Gastroesophageal sphincter (tissue), 4 donors: ENCODE measurements around the gene KRT78. TPM values are rescaled to one million over a fixed set of nuclear protein-coding genes. Genes with fewer than 3 reads are reported as not detected.

Experiments used
- ATAC-seq: fragments of 150-250 bp; one replicate; pipeline ENCODE4 v1.9.1; 2016; ENCODE audit warnings: mild to moderate bottlenecking, moderate library complexity
- H3K27ac ChIP-seq, 4 donors: fragments of 200-600 bp; sonication (generic) in 3 of 4; 1 replicate in 3 of 4; 2 replicates in 1 of 4; pipeline ENCODE4 v1.5.1; 2016 to 2019
- H3K27me3 ChIP-seq: fragments of 200-600 bp; sonication (generic); one replicate; pipeline ENCODE4 v1.5.1; 2019
- H3K36me3 ChIP-seq, 2 donors: fragments of 200-600 bp; sonication (generic); one replicate each; pipeline ENCODE4 v1.5.1; 2019; ENCODE audit warnings: control low read depth in 1 of 2
- H3K4me1 ChIP-seq, 3 donors: fragments of 200-600 bp; sonication (generic); 1 replicate in 2 of 3; 2 replicates in 1 of 3; pipeline ENCODE4 v1.5.1; 2016 to 2019; ENCODE audit warnings: control low read depth in 2 of 3
- H3K4me3 ChIP-seq, 2 donors: fragments of 200-600 bp; sonication (generic); one replicate each; pipeline ENCODE4 v1.5.1; 2019; ENCODE audit warnings: mild to moderate bottlenecking in 1 of 2, moderate library complexity in 1 of 2
- H3K9me3 ChIP-seq, 3 donors: fragments of 200-600 bp; sonication (generic); one replicate each; pipeline ENCODE4 v1.5.1; 2017 to 2019; ENCODE audit warnings: control low read depth in 2 of 3
- EP300 ChIP-seq: sonication (generic); formaldehyde crosslinking; IDR thresholded peaks from one replicate; pipeline ENCODE4 v1.6.1; 2017; ENCODE audit warnings: antibody characterized with exemption, mild to moderate bottlenecking
- POLR2A ChIP-seq, 2 donors: fragments of 450-650 bp; IDR thresholded peaks; one replicate each; pipeline ENCODE4 v1.6.1; 2017; ENCODE audit warnings: antibody characterized with exemption in 2 of 2, mild to moderate bottlenecking in 2 of 2, moderate library complexity in 1 of 2
- POLR2AphosphoS5 ChIP-seq: sonication (generic); formaldehyde crosslinking; IDR thresholded peaks from one replicate; pipeline ENCODE4 v1.6.1; 2017; ENCODE audit warnings: antibody characterized with exemption
- WGBS, 2 donors: methylation state at CpG; one replicate each; pipeline ENCODE4 v1.1.5; 2018; ENCODE audit warnings: low coverage in 1 of 2; 5-methylcytosine and 5-hydroxymethylcytosine counted together
- total RNA-seq, 4 donors: library from RNA; depleted of rRNA; stranded (reverse); fragments of >200 nt; gene quantifications; one replicate each; pipeline ENCODE4 v1.1.0, GENCODE V29; 2016
- TF ChIP-seq, protein P1 (sequence below), 4 experiments: fragments of 200-600 bp in 2 of 4; fragments of 450-650 bp in 2 of 4; sonication (generic) in 1 of 4; IDR thresholded peaks; one replicate each; pipeline ENCODE4 v1.5.1; 2017 to 2019; ENCODE audit warnings: antibody characterized with exemption in 4 of 4, mild to moderate bottlenecking in 2 of 4, moderate library complexity in 2 of 4

Gene KRT78
- total RNA-seq, 4 donors from 2014 or later = 0.27 to 9.5 (median 1.5) TPM

GRCh38 chr12:52819731-52820510, 28.9 kb downstream of the KRT78 start:
- ATAC-seq = no peak
- Histone ChIP-seq H3K4me1 (peaks cover 0 to 4% (median 0%) of the 10 kb centered on the region in 3 donors), H3K27me3 (peaks cover 21% of the 10 kb centered on the region), H3K4me3 (no peak overlapping the region), H3K9me3 (no peaks in the 10 kb centered on the region), H3K36me3 (no peaks in the 10 kb centered on the region), H3K27ac (no peak overlapping the region)
- TF ChIP-seq EP300 = no peak
- TF ChIP-seq, protein P1, sequence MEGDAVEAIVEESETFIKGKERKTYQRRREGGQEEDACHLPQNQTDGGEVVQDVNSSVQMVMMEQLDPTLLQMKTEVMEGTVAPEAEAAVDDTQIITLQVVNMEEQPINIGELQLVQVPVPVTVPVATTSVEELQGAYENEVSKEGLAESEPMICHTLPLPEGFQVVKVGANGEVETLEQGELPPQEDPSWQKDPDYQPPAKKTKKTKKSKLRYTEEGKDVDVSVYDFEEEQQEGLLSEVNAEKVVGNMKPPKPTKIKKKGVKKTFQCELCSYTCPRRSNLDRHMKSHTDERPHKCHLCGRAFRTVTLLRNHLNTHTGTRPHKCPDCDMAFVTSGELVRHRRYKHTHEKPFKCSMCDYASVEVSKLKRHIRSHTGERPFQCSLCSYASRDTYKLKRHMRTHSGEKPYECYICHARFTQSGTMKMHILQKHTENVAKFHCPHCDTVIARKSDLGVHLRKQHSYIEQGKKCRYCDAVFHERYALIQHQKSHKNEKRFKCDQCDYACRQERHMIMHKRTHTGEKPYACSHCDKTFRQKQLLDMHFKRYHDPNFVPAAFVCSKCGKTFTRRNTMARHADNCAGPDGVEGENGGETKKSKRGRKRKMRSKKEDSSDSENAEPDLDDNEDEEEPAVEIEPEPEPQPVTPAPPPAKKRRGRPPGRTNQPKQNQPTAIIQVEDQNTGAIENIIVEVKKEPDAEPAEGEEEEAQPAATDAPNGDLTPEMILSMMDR (IDR thresholded peaks at IDR 0.05) = no peak
- no peak for TF ChIP-seq POLR2AphosphoS5
- no peak for TF ChIP-seq POLR2A (IDR thresholded peaks at IDR 0.05)
- WGBS, 2 donors = 86 to 92% methylated on average over 3 of the region's 7 CpGs

GRCh38 chr12:52818887-52819420, 29.8 kb downstream of the KRT78 start:
- 44 to 49% methylated on average over 2 of the region's 7 CpGs for WGBS, 2 donors
- TF ChIP-seq, protein P1 (IDR thresholded peaks at IDR 0.05) = no peak
- TF ChIP-seq POLR2AphosphoS5 = no peak
- no peak for TF ChIP-seq POLR2A (IDR thresholded peaks at IDR 0.05)
- TF ChIP-seq EP300 = no peak
- Histone ChIP-seq H3K27ac (no peak overlapping the region), H3K4me3 (no peak overlapping the region), H3K4me1 (peaks cover 0 to 4% (median 0%) of the 10 kb centered on the region in 3 donors), H3K9me3 (no peaks in the 10 kb centered on the region), H3K27me3 (peaks cover 21% of the 10 kb centered on the region), H3K36me3 (no peaks in the 10 kb centered on the region)
- no peak for ATAC-seq

- 54% methylated on average over 3 of the region's 7 CpGs; no CpG with 5 or more reads in 1 of the 2 donors for WGBS, 2 donors
Measured at GRCh38 chr12:52818388-52818787, 30.4 kb downstream of the KRT78 start.

GRCh38 chr12:52817699-52818238, 31.0 kb downstream of the KRT78 start:
- WGBS, 2 donors = 70 to 83% methylated on average over 2 of the region's 2 CpGs
- TF ChIP-seq, protein P1 (IDR thresholded peaks at IDR 0.05) = no peak
- no peak for TF ChIP-seq POLR2A (IDR thresholded peaks at IDR 0.05)
- TF ChIP-seq POLR2AphosphoS5 = no peak
- TF ChIP-seq EP300 = no peak
- no peaks in the 10 kb centered on the region for H3K36me3 ChIP-seq
- no peak overlapping the region for H3K27ac ChIP-seq
- peaks cover 21% of the 10 kb centered on the region for H3K27me3 ChIP-seq
- no peaks in the 10 kb centered on the region for H3K9me3 ChIP-seq
- H3K4me1 ChIP-seq = peaks cover 0 to 4% (median 0%) of the 10 kb centered on the region in 3 donors
- H3K4me3 ChIP-seq = no peak overlapping the region
- ATAC-seq = no peak

More at GRCh38 chr12:52818388-52818787, 30.4 kb downstream of the KRT78 start:
- no peak overlapping the region for H3K4me3 ChIP-seq
- no peak for TF ChIP-seq EP300
- no peak for TF ChIP-seq POLR2AphosphoS5
- TF ChIP-seq POLR2A (IDR thresholded peaks at IDR 0.05) = no peak
- TF ChIP-seq, protein P1 (IDR thresholded peaks at IDR 0.05) = no peak
- no peak for ATAC-seq
- H3K4me1 ChIP-seq = peaks cover 0 to 4% (median 0%) of the 10 kb centered on the region in 3 donors
- H3K9me3 ChIP-seq = no peaks in the 10 kb centered on the region
- peaks cover 21% of the 10 kb centered on the region for H3K27me3 ChIP-seq
- H3K36me3 ChIP-seq = no peaks in the 10 kb centered on the region
- H3K27ac ChIP-seq = no peak overlapping the region
